Gastrocnemius medialis (tissue), 4 donors: ENCODE measurements around the gene KRT82. TPM values are rescaled to one million over a fixed set of nuclear protein-coding genes. Genes with fewer than 3 reads are reported as not detected.

Source experiments
- ATAC-seq, 2 donors: fragments of 150-250 bp; one replicate each; pipeline ENCODE4 v1.9.1; 2016
- DNase-seq, 2 donors: peaks; one replicate each; pipeline ENCODE4 v3.0.0-alpha.2; 2019
- H3K27ac ChIP-seq, 4 donors: fragments of 200-600 bp; sonication (generic); 1 replicate in 1 of 4; 2 replicates in 3 of 4; pipeline ENCODE4 v1.5.1; 2016 to 2018; ENCODE audit warnings: mild to moderate bottlenecking in 2 of 4, moderate library complexity in 1 of 4
- H3K27me3 ChIP-seq, 3 donors: fragments of 200-600 bp; sonication (generic) in 2 of 3; 1 replicate in 1 of 3; 2 replicates in 2 of 3; pipeline versions ENCODE4 v1.5.1 to v1.6.0; 2016 to 2019; ENCODE audit warnings: mild to moderate bottlenecking in 1 of 3, moderate library complexity in 1 of 3
- H3K36me3 ChIP-seq, 2 donors: fragments of 200-600 bp; sonication (generic) in 1 of 2; one replicate each; pipeline ENCODE4 v1.5.1; 2017 to 2018
- H3K4me1 ChIP-seq, 2 donors: fragments of 200-600 bp; sonication (generic) in 1 of 2; one replicate each; pipeline ENCODE4 v1.5.1; 2016 to 2017; ENCODE audit warnings: mild to moderate bottlenecking in 2 of 2
- H3K4me3 ChIP-seq, 4 donors: fragments of 200-600 bp; sonication (generic) in 3 of 4; 1 replicate in 1 of 4; 2 replicates in 3 of 4; pipeline ENCODE4 v1.5.1; 2016 to 2019; ENCODE audit warnings: mild to moderate bottlenecking in 2 of 4
- H3K9me3 ChIP-seq, 3 donors: fragments of 200-600 bp; sonication (generic) in 2 of 3; 1 replicate in 1 of 3; 2 replicates in 2 of 3; pipeline ENCODE4 v1.5.1; 2016 to 2019
- POLR2A ChIP-seq, 2 donors: fragments of 450-650 bp; IDR thresholded peaks; one replicate each; pipeline ENCODE4 v1.6.1; 2017; ENCODE audit warnings: antibody characterized with exemption in 2 of 2, mild to moderate bottlenecking in 2 of 2, moderate library complexity in 2 of 2
- in situ Hi-C, 4 donors: fragments of 200-750 bp; cut with MboI; loops; one replicate each; pipeline versions ENCODE4 v1.15.0 to v1.8.0; 2017; ENCODE audit warnings: low sequenced_read_pairs in 4 of 4
- intact Hi-C: fragments of 100-400 bp; cut with DNase I; formaldehyde crosslinking; loops from one replicate; pipeline ENCODE4 v1.15.1; 2023; ENCODE audit warnings: low total_unique reads
- total RNA-seq, 4 donors: library from RNA; depleted of rRNA; stranded (reverse); fragments of >200 nt; gene quantifications; one replicate each; pipeline versions ENCODE4 v1.1.0 to v1.2.3, GENCODE V29; 2016
- TF ChIP-seq, protein P1 (sequence below), 5 experiments: fragments of 450-650 bp in 3 of 5; fragments of 200-600 bp in 2 of 5; sonication (generic) in 2 of 5; IDR thresholded peaks in 4 of 5; conservative IDR thresholded peaks in 1 of 5; 1 replicate in 4 of 5; 2 replicates in 1 of 5; pipeline ENCODE4 v1.5.1; 2016 to 2019; ENCODE audit warnings: antibody characterized with exemption in 5 of 5, mild to moderate bottlenecking in 3 of 5, moderate library complexity in 3 of 5

Gene KRT82
- total RNA-seq, 4 donors from 2014 or later: not detected

DNA sequence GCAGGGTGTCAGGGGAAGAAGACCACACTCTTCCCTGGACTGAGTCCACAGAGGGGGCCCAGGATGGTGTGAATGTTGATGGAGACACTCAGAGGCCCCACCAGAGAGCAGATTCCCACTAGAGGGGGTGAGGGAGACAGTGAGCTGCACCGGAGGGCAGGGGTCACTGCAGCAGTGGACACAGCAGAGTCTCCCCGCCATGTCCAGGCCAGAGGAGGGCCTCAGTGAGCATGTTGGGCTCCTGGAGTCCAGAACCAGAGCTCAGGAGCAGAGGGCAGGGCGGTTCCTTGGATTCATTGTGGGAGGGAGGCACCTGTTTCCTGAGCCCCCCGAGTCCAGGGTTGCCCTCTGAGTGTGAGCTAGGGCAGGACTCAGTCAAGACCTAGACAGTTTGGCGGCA lies 1.8 kb upstream of the KRT82 start:
- H3K36me3 ChIP-seq: no peaks in the 10 kb centered on the region
- peaks cover 0 to 2% (median 0%) of the 10 kb centered on the region in 3 donors for H3K27me3 ChIP-seq
- no peaks in the 10 kb centered on the region for H3K9me3 ChIP-seq
- in situ Hi-C loops (no loop called here), intact Hi-C loops (no loop called here)
- TF ChIP-seq POLR2A (IDR thresholded peaks at IDR 0.05): no peak
- TF ChIP-seq, protein P1, sequence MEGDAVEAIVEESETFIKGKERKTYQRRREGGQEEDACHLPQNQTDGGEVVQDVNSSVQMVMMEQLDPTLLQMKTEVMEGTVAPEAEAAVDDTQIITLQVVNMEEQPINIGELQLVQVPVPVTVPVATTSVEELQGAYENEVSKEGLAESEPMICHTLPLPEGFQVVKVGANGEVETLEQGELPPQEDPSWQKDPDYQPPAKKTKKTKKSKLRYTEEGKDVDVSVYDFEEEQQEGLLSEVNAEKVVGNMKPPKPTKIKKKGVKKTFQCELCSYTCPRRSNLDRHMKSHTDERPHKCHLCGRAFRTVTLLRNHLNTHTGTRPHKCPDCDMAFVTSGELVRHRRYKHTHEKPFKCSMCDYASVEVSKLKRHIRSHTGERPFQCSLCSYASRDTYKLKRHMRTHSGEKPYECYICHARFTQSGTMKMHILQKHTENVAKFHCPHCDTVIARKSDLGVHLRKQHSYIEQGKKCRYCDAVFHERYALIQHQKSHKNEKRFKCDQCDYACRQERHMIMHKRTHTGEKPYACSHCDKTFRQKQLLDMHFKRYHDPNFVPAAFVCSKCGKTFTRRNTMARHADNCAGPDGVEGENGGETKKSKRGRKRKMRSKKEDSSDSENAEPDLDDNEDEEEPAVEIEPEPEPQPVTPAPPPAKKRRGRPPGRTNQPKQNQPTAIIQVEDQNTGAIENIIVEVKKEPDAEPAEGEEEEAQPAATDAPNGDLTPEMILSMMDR (IDR thresholded peaks at IDR 0.05 in 4 of 5, conservative IDR thresholded peaks at IDR 0.05 in 1 of 5): no peak
- no peak for DNase-seq
- H3K4me3 ChIP-seq: no peak overlapping the region
- H3K27ac ChIP-seq: no peak overlapping the region
- ATAC-seq: no peak
- H3K4me1 ChIP-seq: no peaks in the 10 kb centered on the region

DNA sequence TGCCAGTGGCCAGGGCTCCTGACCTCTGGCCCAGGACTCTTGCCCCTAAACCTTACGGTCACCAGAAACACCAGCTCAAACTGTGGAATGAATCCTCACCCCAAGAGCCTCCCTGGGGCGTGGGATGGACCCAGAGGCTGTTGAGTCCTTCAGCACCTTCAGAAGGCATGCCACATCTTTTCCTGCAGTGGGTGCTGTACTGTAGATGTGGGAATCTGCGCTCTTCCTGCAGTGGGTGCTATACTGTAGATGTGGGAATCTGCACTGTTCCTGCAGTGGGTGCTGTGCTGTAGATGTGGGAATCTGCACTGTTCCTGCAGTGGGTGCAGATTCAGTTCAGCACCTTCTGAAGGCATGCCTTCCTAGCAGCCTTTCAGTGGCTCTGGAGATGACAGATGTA lies 1.2 kb downstream of the KRT82 start:
- intact Hi-C loops: no loop called here
- DNase-seq (no peak), ATAC-seq (no peak)
- no peaks in the 10 kb centered on the region for H3K9me3 ChIP-seq
- H3K27me3 ChIP-seq: peaks cover 0 to 2% (median 0%) of the 10 kb centered on the region in 3 donors
- in situ Hi-C loops: no loop called here
- H3K36me3 ChIP-seq: no peaks in the 10 kb centered on the region
- H3K27ac ChIP-seq: no peak overlapping the region
- TF ChIP-seq, protein P1 (IDR thresholded peaks at IDR 0.05 in 4 of 5, conservative IDR thresholded peaks at IDR 0.05 in 1 of 5): no peak
- no peak for TF ChIP-seq POLR2A (IDR thresholded peaks at IDR 0.05)
- H3K4me3 ChIP-seq: no peak overlapping the region
- no peaks in the 10 kb centered on the region for H3K4me1 ChIP-seq

DNA sequence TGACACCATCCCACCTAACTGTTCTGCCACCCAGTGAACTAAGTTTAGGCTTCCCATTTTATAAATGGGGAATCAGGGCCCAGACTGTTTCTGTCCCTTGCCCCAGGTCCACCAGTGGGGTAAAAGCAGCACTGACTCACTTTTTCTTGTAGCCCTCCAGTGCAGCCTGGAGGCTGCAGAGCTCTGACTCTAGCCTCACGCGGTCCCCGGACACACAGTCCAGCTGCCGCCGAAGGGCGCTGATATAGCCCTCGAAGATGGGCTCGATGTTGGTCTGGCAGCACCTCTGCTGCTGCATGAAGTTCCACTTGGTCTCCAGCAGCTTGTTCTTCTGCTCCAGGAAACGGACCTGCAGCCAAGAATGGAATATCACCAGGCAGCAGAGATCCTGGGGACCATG lies 2.6 kb downstream of the KRT82 start:
- Histone ChIP-seq H3K9me3 (no peaks in the 10 kb centered on the region), H3K27me3 (peaks cover 0 to 10% (median 2%) of the 10 kb centered on the region in 3 donors), H3K36me3 (no peaks in the 10 kb centered on the region), H3K27ac (no peak overlapping the region), H3K4me3 (no peak overlapping the region), H3K4me1 (no peaks in the 10 kb centered on the region)
- intact Hi-C loops (no loop called here), in situ Hi-C loops (no loop called here)
- TF ChIP-seq POLR2A (IDR thresholded peaks at IDR 0.05): no peak
- TF ChIP-seq, protein P1 (IDR thresholded peaks at IDR 0.05 in 4 of 5, conservative IDR thresholded peaks at IDR 0.05 in 1 of 5): no peak
- no peak for DNase-seq
- ATAC-seq: no peak

DNA sequence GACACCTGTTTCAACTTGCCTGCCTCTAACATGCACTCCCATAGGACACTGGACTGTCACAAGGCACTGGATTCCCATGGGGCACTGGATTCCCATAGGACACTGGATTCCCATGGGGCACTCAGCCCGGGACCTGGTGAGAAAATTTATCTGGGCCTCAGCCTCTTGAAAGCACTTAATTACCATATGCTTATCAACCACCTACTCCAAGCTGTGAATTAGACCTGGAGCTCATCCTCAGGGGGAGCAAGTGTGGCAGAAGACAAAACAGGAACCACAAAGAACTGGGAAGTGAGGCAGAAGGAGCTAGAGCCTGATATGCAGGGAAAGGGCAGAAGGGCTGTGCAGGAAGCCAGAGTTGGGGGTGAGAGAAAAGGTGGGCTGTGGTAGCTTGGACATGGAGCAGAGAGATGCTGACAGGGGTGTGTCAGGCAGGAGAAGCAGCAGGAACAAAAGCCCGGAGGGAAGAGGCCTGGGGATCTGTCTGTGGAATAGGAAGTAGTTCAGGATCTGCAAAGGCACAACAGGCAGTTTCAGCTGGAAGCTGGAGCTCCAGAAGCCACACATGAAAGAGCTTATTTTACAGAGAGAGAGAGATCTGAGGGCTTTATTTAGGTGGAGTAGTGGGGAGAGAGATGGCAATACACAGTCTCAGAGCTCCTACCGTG lies 3.1 kb downstream of the KRT82 start:
- no peaks in the 10 kb centered on the region for H3K36me3 ChIP-seq
- TF ChIP-seq POLR2A (IDR thresholded peaks at IDR 0.05): no peak
- ATAC-seq: no peak
- no peak overlapping the region for H3K27ac ChIP-seq
- intact Hi-C loops: no loop called here
- no peak for DNase-seq
- peaks cover 0 to 10% (median 2%) of the 10 kb centered on the region in 3 donors for H3K27me3 ChIP-seq
- no peaks in the 10 kb centered on the region for H3K4me1 ChIP-seq
- H3K9me3 ChIP-seq: no peaks in the 10 kb centered on the region
- in situ Hi-C loops: no loop called here
- no peak overlapping the region for H3K4me3 ChIP-seq

DNA sequence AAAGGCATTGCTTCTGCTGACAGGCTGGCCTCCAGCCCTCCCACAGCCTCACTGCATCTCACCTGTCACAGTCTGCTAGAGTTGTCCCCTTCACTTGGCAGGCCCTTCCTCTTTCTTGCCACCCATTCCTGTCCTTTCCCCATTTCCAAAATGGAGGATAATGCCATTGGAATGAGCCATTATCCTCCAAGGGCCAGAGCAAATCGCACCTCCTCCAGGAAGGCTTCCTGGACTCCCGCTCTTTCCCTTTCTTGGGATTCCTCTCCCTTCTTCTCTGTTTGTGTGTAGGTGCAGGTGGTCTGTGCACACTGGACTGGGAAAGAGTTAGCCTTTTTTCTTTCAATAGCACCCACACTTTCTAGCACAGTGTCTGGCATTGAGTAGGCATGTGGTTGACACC lies 3.8 kb downstream of the KRT82 start:
- DNase-seq: no peak
- H3K27me3 ChIP-seq: peaks cover 0 to 10% (median 6%) of the 10 kb centered on the region in 3 donors
- intact Hi-C loops: no loop called here

More for the DNA sequence above, 3.8 kb downstream of the KRT82 start:
- in situ Hi-C loops: no loop called here
- H3K4me3 ChIP-seq: no peak overlapping the region
- no peaks in the 10 kb centered on the region for H3K36me3 ChIP-seq
- H3K9me3 ChIP-seq: no peaks in the 10 kb centered on the region
- TF ChIP-seq POLR2A (IDR thresholded peaks at IDR 0.05): no peak
- TF ChIP-seq, protein P1 (IDR thresholded peaks at IDR 0.05 in 4 of 5, conservative IDR thresholded peaks at IDR 0.05 in 1 of 5): no peak
- no peaks in the 10 kb centered on the region for H3K4me1 ChIP-seq
- ATAC-seq: no peak
- no peak overlapping the region for H3K27ac ChIP-seq
